Bronchial epithelial cell (primary cell): ENCODE measurements around the gene HECW1. TPM values are rescaled to one million over a fixed set of nuclear protein-coding genes. Genes with fewer than 3 reads are reported as not detected.

Experiments
- DNase-seq: peaks from one replicate; pipeline ENCODE4 v3.0.0-alpha.2; 2010; ENCODE audit warnings: low read depth
- FAIRE-seq: peaks from 2 replicates; lab custom pipeline; 2011; peaks lifted over from hg19 to GRCh38; lab: Jason Lieb, UNC
- H3K27me3 ChIP-seq: 2 replicates; pipeline ENCODE4 v1.5.1; 2011; ENCODE audit warnings: low read length; ENCODE audit not compliant: control insufficient read depth, insufficient read depth
- H3K36me3 ChIP-seq: 2 replicates; pipeline ENCODE4 v1.5.1; 2011; ENCODE audit warnings: low read length; ENCODE audit not compliant: control insufficient read depth, insufficient read depth
- H3K4me3 ChIP-seq: 2 replicates; pipeline ENCODE4 v1.5.1; 2011; ENCODE audit warnings: mild to moderate bottlenecking, low read depth, low read length, control low read depth
- total RNA-seq: library from RNA; depleted of rRNA; stranded (reverse); fragments of >200 nt; gene quantifications from 2 replicates; pipeline ENCODE4 v1.2.1, GENCODE V29; 2014
- TF ChIP-seq, protein P1 (sequence below): IDR thresholded peaks from 2 replicates; pipeline ENCODE4 v1.5.1; 2011; ENCODE audit warnings: mild to moderate bottlenecking, moderate library complexity, low read length, control low read depth, inconsistent platforms; ENCODE audit not compliant: insufficient read depth, severe bottlenecking

Gene HECW1
- total RNA-seq, 1 donor from 2014 or later = under 0.01 TPM

- Histone ChIP-seq H3K27me3 (no peaks in the 10 kb centered on the region), H3K36me3 (no peaks in the 10 kb centered on the region), H3K4me3 (no peak overlapping the region)
- DNase-seq (peak; percentile 77), FAIRE-seq (no peak)
- TF ChIP-seq, protein P1, sequence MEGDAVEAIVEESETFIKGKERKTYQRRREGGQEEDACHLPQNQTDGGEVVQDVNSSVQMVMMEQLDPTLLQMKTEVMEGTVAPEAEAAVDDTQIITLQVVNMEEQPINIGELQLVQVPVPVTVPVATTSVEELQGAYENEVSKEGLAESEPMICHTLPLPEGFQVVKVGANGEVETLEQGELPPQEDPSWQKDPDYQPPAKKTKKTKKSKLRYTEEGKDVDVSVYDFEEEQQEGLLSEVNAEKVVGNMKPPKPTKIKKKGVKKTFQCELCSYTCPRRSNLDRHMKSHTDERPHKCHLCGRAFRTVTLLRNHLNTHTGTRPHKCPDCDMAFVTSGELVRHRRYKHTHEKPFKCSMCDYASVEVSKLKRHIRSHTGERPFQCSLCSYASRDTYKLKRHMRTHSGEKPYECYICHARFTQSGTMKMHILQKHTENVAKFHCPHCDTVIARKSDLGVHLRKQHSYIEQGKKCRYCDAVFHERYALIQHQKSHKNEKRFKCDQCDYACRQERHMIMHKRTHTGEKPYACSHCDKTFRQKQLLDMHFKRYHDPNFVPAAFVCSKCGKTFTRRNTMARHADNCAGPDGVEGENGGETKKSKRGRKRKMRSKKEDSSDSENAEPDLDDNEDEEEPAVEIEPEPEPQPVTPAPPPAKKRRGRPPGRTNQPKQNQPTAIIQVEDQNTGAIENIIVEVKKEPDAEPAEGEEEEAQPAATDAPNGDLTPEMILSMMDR = no peak
These were observed 351.0 kb downstream of the HECW1 start for GRCh38 chr7:43463401-43463980.

GRCh38 chr7:43465581-43466554 is 353.4 kb downstream of the HECW1 start:
- TF ChIP-seq, protein P1 = no peak
- no peaks in the 10 kb centered on the region for H3K27me3 ChIP-seq

DNA sequence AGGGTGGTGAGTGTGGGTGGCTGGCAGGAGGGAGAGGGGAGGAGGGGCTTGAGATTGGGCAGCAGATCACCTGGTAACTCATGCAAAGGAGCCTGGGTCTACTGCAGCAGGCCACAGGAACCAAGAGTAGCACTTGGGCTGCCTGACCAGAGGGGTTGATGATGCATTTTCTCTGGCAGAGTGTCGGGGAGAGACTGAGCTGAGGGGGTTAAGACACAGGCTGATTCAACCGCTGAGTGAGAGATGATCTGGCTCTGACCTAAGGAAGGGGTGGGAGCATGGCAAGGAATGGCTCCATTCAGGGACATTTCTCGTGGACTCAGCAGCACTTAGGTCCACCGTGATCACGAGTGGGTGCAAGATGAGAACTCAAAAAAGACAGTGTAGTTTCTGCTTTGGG is 355.0 kb downstream of the HECW1 start:
- peak; percentile 50 for DNase-seq
- Histone ChIP-seq H3K4me3 (no peak overlapping the region), H3K27me3 (no peaks in the 10 kb centered on the region), H3K36me3 (no peaks in the 10 kb centered on the region)
- TF ChIP-seq, protein P1 = no peak
- FAIRE-seq = no peak

More at GRCh38 chr7:43465581-43466554, 353.4 kb downstream of the HECW1 start:
- Histone ChIP-seq H3K36me3 (no peaks in the 10 kb centered on the region), H3K4me3 (no peak overlapping the region)
- peak; percentile 18 for FAIRE-seq
- DNase-seq = peak; percentile 47

DNA sequence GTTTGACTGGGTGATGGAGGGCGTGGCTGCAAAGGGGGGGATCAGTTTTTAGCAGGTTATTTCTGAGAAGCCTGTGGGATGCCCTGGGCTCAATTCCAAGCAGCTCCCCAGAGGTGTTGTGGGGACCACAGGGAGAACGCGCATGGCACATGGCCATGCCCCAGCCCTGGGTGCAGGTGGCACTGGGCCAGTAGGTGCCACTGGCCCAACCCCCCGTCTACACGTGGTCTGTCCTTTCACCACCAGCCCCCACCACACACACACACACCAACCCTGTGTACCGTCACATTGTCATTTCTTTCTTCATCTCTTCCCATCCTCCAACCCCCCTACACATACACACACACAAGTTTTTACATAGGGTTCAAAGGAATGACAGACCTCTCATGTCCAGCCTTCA is 355.4 kb downstream of the HECW1 start:
- H3K36me3 ChIP-seq = no peaks in the 10 kb centered on the region
- no peak overlapping the region for H3K4me3 ChIP-seq
- TF ChIP-seq, protein P1 = no peak
- no peaks in the 10 kb centered on the region for H3K27me3 ChIP-seq
- DNase-seq = no peak
- FAIRE-seq = no peak

GRCh38 chr7:43469051-43469450 is 356.6 kb downstream of the HECW1 start:
- FAIRE-seq = peak; percentile 18
- TF ChIP-seq, protein P1 = no peak
- H3K36me3 ChIP-seq = no peaks in the 10 kb centered on the region
- DNase-seq = no peak
- H3K27me3 ChIP-seq = no peaks in the 10 kb centered on the region
- H3K4me3 ChIP-seq = no peak overlapping the region
